CD4-positive, alpha-beta T cell treated with Interleukin-10 for 1 hour (primary cell): Measurements from ENCODE around the gene NUAK1.

ENCODE experiments used
- DNase-seq: peaks from one replicate; pipeline ENCODE4 v3.0.0-alpha.2; 2020

NUAK1 gene

DNA sequence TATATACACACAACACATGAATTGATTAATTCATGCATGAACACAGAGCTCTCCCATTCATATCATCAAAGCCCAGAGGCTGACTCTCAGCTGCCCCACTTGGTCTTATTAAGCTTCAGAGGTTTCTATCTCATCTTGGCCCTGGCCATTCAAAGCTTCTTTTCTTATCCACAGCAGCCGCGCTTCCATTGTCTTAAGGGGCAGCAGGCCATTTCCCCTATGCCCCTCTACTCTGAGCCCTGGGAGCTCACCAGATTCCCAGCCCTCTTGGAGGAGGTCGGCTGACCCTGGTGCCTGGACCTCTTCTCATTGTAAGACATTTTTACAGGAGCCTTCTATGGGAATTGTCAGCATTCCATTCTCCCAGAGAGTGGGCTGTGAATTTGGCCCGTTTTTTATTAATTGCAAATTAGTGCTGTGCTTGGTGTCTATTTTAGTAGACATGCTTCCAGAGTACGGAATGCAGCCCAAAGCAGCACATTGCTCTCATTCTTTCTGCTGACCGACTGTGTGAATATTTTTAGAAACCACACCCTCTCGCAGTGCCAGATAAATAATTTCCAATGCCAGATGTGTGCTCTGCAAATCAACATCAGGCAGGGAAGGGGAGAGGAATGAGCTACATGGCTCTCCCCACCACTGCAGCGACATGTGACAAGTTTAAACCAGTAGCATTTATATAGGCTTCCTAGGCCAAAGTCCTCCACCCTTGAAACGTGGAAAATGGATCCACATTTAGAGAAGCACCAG is 58.5 kb downstream of the NUAK1 start:
- DNase-seq, result no peak

DNA sequence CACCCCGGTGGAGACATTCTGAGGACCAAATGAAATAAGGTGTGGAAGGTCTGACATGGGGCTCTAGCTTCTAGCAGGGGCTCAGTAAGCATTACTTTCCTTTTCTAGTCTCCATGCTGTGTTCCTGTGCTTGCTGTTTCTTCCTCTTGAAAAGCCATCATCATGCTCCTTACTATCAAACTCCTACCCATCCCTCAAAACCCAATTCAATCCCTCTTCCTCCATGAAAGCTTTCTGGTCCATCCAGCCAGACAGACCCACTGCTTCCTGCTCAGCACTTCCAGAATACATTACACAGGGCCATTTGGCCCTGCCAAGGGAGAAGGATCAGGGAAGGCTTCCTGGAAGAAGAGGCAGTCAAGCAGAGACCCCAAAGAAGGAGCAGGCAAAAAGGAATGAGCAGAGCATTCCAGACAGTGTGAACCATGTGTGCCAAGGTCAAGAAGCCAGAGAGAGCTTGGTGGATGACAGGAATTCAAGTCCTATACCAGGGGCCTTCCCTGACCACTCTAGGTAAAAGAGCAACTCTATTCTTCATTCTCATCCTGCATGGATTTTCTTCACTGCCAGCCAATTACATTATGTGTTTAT is 59.5 kb downstream of the NUAK1 start:
- no peak for DNase-seq

DNA sequence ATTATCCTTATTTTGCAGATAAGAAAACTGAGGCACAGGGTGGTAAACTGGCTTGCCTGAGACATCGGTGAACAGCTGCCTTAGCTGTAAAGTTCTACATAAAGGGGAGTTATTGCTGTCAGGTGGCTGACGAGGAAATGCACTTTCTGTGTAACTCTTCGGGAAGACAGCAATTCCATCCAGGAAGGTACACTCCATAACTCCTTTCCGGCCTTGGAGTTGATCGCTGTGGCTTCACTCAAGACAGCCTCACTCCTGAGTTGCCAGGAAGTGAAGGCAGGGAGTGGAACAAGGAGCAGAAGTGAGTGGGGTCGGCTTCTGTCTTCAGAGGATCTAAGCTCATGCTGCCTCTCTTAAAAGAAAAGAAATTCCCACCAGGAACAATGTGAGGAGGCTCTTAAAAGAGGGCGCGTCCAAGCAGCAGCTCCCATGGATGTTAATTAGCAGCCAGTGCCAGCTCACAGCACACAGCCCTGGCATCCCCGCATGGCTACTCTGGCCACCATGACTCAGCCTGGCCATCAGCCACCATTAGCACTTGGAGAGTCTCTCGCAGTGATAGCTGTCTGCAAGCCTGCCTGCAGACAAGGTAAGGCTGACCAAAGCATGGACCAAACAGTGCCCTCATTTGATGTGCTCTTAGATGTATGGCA is 60.3 kb downstream of the NUAK1 start:
- no peak for DNase-seq

DNA sequence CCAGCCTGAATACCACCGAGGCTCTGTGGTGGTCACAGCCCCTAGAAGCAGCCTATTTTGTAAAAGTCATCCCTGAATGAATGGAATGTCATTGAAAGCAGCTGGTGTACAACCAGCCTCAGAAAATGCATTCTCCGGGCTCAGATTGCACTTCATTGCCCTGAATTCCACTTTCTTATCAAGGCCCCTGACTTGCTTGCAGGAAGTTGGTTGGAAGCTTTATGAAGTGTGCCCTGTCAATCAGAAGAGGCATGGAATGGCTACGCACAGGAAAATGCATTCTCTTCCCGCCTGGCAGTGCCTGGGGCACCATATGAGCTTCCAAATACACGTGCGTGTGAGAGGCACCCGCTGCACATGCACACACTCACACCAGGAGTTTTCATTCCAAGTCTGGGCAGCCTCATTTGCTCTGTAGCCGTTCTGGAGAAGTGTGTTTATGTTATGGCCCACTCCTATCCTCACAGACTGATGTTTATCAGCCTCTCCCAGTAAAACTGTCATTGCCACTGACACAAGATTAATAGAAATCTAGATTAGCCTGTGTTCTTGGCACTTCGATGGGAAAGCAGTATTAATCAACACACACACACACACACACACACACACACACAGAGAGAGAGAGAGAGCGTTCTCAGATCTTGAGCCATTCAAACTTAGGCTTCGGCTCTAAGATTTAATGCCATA is 63.9 kb downstream of the NUAK1 start:
- no peak for DNase-seq

DNA sequence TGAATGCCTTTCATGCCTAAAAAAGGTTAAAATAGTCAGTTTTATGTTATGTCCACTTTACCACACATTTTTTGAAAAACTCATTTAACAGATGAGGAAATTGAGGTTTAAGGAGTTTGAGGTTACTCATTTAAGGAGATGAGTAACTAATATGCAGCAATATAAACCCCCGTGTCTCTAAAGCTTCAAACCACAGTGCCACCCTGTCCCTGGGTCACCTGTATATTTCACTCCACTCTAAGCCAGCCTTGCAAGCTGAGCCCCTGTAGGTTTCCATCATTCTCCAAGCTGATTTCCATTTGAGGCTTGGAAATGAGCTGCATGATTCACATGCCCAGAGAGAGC is 64.4 kb downstream of the NUAK1 start:
- DNase-seq, result no peak

GRCh38 chr12:106073179-106073578 is 65.6 kb downstream of the NUAK1 start:
- DNase-seq, result no peak

- no peak for DNase-seq
Measured at GRCh38 chr12:106072751-106073150, 66.0 kb downstream of the NUAK1 start.

DNA sequence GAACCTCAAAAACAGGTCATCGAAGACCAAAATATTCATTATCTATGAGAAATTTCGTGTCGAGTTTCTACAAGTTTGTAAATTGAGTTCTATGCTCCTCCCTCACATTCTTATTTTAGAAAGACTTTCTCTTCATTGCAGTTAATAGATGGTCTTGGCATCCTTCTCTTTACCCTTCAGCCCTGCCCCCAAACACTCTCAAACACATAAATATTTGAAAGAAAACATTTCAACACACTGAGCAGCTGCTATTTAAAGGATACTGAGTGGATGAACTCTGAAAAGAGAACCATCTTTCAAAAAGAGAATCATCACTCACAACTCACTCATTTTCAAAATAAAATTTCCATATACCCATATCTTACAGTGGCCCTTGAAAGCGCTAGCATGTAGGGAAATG is 67.1 kb downstream of the NUAK1 start:
- no peak for DNase-seq

DNA sequence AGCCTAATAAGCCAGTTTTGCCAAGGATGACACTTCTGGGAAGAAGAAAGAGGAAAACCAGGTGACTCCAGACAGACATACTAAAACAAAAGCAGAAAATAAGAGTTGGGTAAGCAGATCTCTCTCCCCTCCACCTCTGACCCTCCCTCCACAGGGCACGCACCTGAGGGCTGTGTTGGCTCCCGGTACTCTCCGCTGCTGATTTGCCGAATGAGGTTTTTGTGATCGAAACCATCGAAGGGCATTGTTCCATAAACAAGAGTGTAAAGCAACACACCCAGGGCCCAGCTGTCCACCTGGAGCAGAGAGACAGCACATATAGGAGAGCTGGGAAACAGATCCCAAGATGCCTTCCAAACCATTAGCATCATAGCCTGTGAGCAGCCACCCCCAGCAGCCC is 68.1 kb downstream of the NUAK1 start:
- DNase-seq, result no peak

DNA sequence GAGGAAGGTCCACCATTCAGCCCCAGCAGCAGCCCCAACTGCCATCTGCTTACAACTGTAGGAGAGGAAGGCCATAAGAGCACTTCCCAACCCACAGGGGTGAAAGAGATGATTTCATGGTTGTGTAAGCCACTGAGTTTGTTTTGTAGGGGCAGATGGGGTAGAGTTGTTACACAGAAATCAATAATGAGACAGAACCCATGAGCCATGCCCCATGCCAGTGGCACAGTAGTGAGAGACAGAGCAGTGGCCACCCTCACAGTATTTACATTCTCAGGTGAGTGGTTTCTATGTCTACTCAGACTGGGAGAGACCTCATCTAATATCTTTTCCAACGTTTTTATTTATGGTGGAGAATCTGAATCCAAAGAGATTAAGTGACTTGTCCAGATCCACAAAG is 68.6 kb downstream of the NUAK1 start:
- no peak for DNase-seq

DNA sequence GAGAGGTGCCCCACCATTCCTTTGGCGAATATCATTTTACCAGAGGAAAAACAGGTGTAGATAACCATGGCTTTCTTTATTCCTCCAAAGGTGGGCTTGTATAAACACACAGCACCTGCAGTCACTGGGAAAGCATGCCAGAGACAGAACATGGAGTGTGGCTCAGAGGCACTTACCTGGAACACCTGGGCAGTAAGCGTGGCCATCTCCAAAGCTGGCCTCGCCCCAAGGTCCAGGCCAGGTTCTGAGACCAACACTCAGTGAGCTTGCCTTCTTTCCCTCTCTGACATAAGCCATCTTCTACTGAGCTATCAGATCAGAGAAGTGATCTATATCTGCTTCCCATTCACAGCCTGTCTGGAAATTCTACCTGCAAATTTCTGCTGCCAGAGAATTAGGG is 70.5 kb downstream of the NUAK1 start:
- DNase-seq, result no peak

DNA sequence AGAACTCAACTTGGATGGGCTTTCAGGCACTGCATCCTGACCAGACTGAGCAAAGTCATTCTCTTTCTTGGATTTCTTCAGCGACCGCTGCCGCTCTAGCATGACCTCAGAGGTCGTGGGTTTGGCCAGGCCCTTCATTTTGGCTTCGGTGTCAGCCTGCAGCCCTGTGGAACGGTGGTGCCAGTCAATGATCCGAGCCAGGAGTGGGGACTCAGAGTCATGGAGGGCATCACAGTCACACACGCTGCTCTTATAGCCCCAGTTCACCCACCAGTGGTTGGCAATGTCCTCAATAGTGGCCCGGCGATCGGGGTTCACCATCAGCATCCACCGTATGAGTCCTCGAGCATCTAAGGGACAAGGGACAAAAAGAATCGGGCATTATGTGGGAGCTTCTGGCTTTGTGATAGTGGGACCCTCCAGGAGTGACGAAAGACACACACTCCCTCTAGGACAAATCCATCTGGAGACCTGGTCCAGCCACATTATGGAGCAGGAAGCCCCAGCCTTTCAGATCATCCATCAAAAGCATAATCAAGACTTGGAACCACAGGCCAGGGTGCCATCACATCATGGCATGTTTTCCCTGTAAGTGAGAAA is 71.0 kb downstream of the NUAK1 start:
- DNase-seq, result no peak

- DNase-seq, result no peak
Measured at GRCh38 chr12:106066726-106067325, 71.9 kb downstream of the NUAK1 start.

DNA sequence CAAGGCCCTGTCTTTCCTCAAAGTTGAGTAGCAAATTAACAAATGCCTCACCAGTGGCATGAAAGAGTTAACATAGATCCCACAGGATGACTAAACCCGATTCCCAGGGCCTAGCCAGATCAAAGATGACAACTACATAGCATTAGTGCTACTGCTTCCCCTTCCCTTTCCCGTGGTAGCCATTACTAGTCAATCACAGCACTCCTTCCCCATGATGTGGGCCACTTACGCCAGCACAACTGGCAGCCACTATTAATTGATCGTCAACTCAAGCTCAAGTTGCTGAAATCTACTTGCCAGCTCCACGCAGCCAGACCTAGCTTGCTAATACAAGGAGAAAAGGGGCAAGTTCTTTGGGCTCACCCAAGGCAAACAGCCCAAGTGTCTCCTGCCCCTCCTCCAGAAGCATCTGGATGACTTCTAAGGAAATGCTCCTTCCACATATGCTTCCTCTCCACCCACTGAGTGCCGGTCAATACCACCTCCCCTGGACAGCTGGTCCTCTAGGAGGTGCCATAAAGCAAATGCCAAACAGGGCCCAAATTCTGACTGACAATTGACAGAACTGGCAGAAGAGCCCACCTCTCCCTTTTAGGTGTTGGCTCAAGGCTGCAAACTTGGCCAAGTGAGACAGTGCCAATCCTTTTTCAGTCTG is 72.6 kb downstream of the NUAK1 start:
- no peak for DNase-seq

- no peak for DNase-seq
Measured at GRCh38 chr12:106065506-106065905, 73.2 kb downstream of the NUAK1 start.

- no peak for DNase-seq
Measured at GRCh38 chr12:106064721-106065021, 74.1 kb downstream of the NUAK1 start.

DNA sequence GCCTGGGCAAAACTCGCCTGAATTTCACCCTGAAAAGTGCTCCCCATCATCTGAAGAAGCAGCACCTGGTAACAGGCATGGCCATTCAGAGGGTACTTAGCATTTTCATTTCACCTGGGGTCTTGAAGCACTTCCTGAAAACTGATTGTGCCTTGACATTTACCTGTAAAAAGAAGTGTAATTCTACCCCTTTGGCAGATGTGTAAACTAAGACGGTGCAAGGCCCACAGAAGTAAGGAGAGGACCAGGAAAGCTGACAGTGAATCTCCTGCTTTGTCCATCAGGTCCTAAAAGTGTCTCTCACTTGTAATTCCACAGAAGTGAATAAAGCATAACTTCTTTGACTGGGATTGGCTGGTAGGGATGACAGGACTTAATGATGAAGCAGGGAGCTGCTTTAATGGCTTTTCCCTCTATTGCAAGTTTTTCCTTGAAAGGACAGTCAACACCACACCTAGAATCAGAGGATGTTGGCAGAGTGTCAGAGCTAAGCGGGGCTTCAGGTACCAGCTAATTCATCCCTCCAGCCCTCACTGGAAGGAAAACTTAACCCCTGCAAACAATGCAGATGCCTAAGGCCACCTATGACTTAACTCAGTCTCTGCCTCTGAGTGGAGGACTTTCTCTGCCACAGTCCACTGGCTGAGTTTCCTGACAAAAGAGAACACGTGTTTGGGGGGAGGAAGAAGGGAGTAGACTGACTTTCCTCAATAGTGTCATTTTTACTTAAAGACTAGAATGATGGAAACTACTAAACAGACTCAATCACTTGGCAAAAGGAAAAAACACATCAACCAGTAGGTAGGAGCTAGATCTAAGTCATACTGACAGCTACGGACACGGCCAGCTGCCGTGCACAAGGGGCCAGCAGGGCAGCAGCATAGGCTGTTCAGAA is 74.7 kb downstream of the NUAK1 start:
- no peak for DNase-seq

- DNase-seq, result no peak
Measured at GRCh38 chr12:106062693-106063092, 76.1 kb downstream of the NUAK1 start.

DNA sequence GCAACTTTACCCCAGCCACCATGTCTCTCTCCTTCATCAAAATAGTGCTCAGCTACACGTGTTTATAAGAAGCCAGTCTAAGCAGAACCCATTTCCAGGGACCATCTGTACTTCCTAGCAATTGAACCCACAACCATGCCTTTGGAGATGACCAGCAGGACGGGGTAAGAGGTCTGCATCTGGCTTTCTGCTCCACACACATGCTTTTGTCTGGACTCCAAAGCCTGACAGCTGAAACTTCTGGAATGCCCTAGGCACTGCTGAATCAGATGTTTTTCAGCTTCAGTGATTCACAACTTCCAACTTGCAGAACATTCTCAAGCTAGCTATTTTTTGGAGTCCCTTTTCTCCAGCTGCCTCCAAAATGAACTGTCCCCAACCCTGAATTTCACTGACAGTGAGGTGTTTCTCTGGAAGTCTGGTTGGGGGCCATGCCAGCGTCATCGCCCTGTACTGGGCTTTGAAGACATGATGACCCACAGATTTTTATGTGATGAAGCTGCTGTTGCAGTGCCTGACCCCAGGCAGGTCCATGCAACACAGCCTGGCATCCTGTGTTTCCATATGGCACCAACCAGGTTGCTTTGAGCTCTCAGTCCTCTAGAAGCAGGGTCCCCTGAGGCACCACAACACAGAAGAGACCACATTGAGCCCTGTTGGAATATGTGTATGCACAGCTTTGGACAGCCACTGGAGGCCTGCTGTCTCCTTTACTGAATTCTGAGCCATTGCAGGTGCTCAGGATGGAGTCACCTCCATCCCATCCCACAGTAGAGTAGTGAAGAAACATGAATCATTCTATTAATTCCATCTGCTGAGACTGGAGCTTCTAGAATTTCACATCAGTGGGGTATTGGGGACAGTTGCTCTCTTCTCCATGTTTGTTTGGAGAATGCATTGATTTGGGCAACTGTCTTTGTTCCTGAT is 80.2 kb downstream of the NUAK1 start:
- DNase-seq, result no peak

DNA sequence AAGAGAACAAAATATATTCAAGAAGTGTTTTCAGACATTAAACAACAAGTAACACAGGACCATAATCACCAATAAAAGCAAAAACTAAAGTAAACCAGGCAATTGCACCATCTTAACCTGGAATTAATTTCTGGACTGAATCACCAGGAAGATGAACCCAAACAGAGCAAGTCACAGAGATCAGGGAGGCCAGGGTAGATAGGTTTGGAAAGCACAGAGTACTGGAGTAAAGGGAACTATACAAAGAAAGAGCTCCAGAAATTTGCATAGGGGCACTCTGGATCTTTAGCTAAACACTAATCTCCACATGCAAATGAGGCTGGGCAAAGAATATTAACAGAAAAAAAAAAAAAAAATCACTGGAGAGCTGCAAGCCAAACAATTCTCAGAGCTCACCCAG is 84.7 kb downstream of the NUAK1 start:
- DNase-seq, result no peak
